Occipital lobe (tissue), 2 donors: ENCODE results near the gene AMDHD1. TPM values are rescaled to one million over a fixed set of nuclear protein-coding genes. Genes with fewer than 3 reads are reported as not detected.
"Not testable (repeated sequence)": the region's sequence is repeated elsewhere in the genome, so short reads cannot be mapped to it uniquely, and the experiment has no call there.

Source experiments
- DNase-seq: peaks from one replicate; lab custom pipeline; 2025; lab: John Stamatoyannopoulos, UW
- total RNA-seq: library from RNA; depleted of rRNA; stranded (reverse); fragments of >200 nt; gene quantifications from one replicate; pipeline ENCODE4 v1.2.3, GENCODE V29; 2014

Gene AMDHD1
- total RNA-seq, 1 donor from 2014 or later = 0.31 TPM

GRCh38 chr12:95963096-95963495 lies 20.0 kb downstream of the AMDHD1 start:
- no peak for DNase-seq

- no peak for DNase-seq
Measured at GRCh38 chr12:95966287-95966870, 23.2 kb downstream of the AMDHD1 start.

DNA sequence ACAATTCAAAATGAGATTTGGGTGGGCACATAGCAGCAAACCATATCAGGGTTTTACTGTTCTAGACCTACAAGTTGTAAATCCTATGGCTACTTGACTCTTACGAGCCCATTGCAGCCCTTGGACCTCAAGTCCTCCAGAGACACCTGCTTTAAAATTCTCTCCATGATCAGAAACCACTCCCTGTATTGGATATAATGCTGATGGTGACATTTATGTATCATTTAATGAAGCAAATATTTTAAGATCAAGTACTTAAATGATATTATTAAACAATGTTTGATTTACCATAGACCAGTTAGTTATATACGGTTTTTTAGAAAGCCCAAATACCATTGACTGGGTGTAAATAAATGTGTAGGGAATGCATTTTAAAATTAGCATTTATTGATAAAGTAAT lies 24.2 kb downstream of the AMDHD1 start:
- no peak for DNase-seq

- DNase-seq = not testable (repeated sequence)
Measured at GRCh38 chr12:95969116-95969515, 26.0 kb downstream of the AMDHD1 start.

- no peak for DNase-seq
Measured at GRCh38 chr12:95970905-95971304, 27.8 kb downstream of the AMDHD1 start.

DNA sequence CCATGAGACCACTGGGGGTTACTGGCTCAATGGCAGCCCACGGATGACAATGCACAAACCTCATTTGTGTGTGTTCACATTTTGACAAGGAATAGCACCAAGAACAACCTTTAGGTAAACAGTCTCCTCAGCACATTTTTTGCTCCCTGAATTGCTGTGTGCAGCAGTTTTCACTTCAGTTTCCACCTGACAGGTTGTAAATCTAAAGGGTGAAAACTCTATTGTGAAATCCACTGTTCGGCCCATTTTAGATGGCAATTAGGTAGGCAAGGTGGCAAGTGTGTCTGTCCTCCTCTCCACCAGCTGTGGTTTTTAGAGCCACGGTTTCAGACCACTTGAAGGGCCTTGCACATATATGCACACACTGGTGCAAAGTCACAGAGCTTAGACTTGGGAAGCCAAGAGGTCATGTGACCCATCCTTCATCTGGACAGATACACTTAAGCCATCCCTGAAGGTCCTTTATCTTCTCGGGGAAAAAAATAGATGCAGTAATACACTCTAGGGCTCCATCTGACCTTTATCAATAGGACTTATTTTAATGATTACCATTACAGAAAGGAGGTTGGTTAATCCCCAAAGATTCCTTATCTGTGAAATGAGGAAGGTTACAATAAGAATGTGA lies 29.8 kb downstream of the AMDHD1 start:
- DNase-seq = no peak

DNA sequence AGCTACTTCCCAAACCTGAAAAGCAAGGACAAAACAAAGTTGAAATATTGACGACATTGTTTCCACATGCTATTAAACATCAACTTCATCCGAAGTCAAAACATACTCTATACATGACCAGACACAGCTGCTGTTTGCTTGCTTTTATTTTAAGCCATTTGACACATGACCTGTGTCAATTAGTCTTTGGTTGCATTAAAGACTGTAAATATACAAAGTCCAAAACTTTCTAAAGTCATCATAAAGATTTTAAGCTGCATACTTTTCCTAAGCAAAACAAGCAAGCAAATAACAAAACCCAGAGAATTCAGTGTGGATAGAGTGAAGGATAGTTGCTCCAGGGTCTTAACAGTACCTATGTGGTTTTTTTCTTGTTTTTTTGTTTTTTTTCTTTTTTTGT lies 31.2 kb downstream of the AMDHD1 start:
- no peak for DNase-seq

DNA sequence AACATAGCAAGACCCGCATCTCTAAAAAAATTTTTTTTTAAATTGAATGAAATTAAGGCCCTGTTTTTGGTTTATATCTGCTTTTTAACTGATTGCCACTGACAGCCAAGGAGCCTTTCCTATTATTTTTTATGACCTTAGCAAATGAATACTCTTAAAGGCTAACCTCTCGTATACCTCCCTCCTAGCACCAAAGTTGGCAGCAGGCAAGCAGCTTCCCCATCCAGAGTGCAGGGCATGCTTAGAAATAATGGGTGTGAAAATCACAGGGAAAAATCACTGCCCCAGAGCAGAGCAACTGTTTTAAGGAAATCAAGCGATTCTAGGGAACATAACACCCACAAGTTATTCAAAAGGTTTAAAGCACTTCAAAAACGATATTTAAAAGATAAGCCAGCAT lies 32.4 kb downstream of the AMDHD1 start:
- DNase-seq = no peak

DNA sequence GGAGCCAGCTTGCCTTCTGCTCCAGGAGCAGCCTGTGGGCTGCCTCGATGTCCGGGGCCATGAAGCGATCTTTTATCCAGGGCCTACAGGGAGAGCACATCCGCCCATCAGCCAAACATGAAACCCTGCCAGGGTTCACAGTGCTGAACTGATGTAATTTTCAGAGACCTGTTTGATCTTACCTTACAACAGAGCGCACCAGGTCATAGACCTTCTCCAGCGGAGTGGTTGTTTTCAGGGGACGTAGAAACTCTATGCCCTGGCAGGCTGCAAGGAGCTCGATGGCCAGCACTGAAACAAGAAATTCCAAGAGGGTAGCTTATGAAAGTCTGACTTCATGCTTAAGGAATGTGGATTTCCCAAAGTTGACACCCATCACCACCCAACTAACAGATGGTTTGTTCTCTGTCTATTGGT lies 33.3 kb downstream of the AMDHD1 start:
- no peak for DNase-seq

- no peak for DNase-seq
Measured at GRCh38 chr12:95977764-95978305, 34.7 kb downstream of the AMDHD1 start.

- no peak for DNase-seq
Measured at GRCh38 chr12:95978351-95978750, 35.2 kb downstream of the AMDHD1 start.

GRCh38 chr12:95978774-95979173 lies 35.6 kb downstream of the AMDHD1 start:
- DNase-seq = no peak

DNA sequence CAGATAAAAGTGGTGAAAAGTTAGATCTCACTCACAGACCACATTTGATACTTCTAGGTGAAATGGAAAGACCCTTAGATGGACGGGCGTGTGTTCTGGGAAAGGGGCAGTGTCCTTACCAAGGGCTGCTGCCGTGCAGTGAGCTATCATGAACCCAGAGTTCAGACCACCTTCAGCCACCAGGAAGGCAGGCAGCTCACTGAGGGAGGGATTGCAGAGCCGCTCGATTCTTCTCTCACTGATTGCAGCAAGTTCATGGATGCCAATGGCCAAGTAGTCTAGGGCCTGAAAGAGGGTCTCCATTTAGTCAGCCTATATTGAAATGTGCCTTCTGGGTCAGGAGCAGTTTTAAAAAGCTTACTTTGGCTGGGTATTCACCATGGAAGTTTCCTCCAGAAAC lies 37.3 kb downstream of the AMDHD1 start:
- DNase-seq = no peak

- DNase-seq = no peak
Measured at GRCh38 chr12:95982602-95983001, 39.5 kb downstream of the AMDHD1 start.

- no peak for DNase-seq
Measured at GRCh38 chr12:95984682-95985081, 41.6 kb downstream of the AMDHD1 start.

- DNase-seq = no peak
Measured at GRCh38 chr12:95986635-95987570, 43.8 kb downstream of the AMDHD1 start.

GRCh38 chr12:95988506-95989275 lies 45.6 kb downstream of the AMDHD1 start:
- no peak for DNase-seq

DNA sequence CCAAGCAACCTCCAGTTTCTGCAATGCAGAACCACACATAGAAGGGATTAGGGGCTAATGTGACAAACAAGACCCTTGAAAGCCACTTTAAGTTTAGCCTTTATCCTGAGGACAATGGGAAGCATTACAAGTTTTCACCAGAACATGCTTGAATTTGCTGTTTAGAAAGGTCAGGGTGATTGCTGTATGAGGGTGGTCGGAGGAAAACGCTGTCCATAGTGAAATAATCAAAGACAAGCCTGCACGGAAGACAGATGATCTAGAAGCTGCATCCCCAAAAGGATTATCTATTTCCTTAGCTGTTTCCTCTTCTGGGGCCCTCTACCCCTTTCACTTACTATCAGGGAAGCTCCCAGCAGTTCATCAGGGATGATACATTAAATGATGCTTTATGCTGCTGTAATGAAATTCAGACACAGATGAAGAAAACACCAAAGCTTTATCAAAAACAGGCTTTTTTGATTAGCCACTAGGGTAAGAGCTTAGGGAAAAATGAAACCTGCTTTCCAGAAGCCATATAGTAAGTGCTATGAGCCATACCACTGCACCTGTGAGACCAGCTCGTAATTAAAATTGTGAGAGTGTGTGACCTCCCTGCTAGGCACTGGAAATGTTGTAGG lies 46.5 kb downstream of the AMDHD1 start:
- no peak for DNase-seq

DNA sequence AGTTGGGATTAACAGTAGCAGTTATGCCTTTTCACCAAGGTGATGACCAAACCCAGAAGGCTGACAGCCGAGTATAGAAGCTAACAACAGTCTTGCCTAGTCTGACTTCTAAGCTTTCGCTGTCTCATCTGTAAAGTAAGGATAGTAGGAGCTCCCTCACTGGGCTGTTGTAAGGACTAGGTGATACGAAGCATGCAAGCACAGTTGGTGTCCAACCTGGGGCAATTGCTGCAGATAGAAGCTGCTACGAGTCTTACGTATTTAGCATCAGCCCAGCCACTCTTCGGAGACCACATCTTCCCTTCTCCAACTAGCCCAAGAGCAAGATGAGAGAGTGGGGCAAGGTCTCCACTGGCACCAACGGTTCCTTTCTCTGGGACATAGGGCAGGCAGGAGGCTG lies 47.0 kb downstream of the AMDHD1 start:
- no peak for DNase-seq

DNA sequence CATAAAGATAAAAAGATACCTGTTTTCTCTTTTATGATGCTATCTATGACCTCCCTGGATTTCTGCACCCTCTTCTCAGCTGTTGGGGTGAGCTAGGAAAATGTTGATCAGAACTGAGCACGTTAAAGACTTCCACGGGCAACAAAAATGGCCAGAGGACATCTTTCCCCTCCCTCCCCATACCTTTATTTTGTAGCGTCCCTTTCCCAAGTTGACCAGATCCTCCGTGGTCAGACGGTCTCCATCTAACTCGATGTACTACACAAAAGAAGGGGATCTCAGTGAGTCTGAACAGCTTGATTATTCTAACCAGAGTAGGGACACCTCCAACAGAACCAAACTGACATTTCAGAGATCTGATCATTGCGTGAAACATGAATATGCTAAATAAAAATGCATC lies 50.8 kb downstream of the AMDHD1 start:
- DNase-seq = no peak

- no peak for DNase-seq
Measured at GRCh38 chr12:95994476-95994875, 51.3 kb downstream of the AMDHD1 start.
